Tibial nerve (tissue), 4 donors: Measurements from ENCODE around the gene NBEAL2. TPM values are rescaled to one million over a fixed set of nuclear protein-coding genes. Genes with fewer than 3 reads are reported as not detected.

Experiments
- DNase-seq, 2 donors: peaks; one replicate each; pipeline ENCODE4 v3.0.0-alpha.2; 2019; ENCODE audit warnings: low spot score in 2 of 2
- H3K27ac ChIP-seq, 4 donors: fragments of 200-600 bp; sonication (generic) in 3 of 4; one replicate each; pipeline ENCODE4 v1.5.1; 2017 to 2019; ENCODE audit warnings: mild to moderate bottlenecking in 1 of 4
- H3K27me3 ChIP-seq, 2 donors: fragments of 200-600 bp; sonication (generic) in 1 of 2; one replicate each; pipeline versions ENCODE4 v1.5.1 to v1.6.0; 2017 to 2019
- H3K36me3 ChIP-seq, 3 donors: fragments of 200-600 bp; sonication (generic); one replicate each; pipeline ENCODE4 v1.5.1; 2018 to 2019
- H3K4me1 ChIP-seq, 4 donors: fragments of 200-600 bp; sonication (generic) in 3 of 4; one replicate each; pipeline ENCODE4 v1.5.1; 2017 to 2019
- H3K4me3 ChIP-seq, 4 donors: fragments of 200-600 bp; sonication (generic) in 3 of 4; one replicate each; pipeline ENCODE4 v1.5.1; 2017 to 2019; ENCODE audit warnings: mild to moderate bottlenecking in 1 of 4, moderate library complexity in 1 of 4
- H3K9me3 ChIP-seq, 4 donors: fragments of 200-600 bp; sonication (generic) in 3 of 4; one replicate each; pipeline ENCODE4 v1.5.1; 2017 to 2019
- EP300 ChIP-seq, 2 donors: sonication (generic); formaldehyde crosslinking; IDR thresholded peaks; one replicate each; pipeline ENCODE4 v1.6.1; 2017; ENCODE audit warnings: antibody characterized with exemption in 2 of 2, mild to moderate bottlenecking in 1 of 2
- POLR2A ChIP-seq, 2 donors: fragments of 450-650 bp; IDR thresholded peaks; one replicate each; pipeline ENCODE4 v1.6.1; 2017; ENCODE audit warnings: antibody characterized with exemption in 2 of 2, mild to moderate bottlenecking in 2 of 2, moderate library complexity in 2 of 2
- WGBS, 2 donors: methylation state at CpG; one replicate each; pipeline ENCODE4 v1.1.5; 2018; 5-methylcytosine and 5-hydroxymethylcytosine counted together
- total RNA-seq, 4 donors: library from RNA; depleted of rRNA; stranded (reverse); fragments of >200 nt; gene quantifications; one replicate each; pipeline ENCODE4 v1.1.0, GENCODE V29; 2016
- TF ChIP-seq, protein P1 (sequence below), 5 experiments: fragments of 200-600 bp in 3 of 5; fragments of 450-650 bp in 2 of 5; sonication (generic) in 3 of 5; IDR thresholded peaks; one replicate each; pipeline ENCODE4 v1.5.1; 2016 to 2019; ENCODE audit warnings: antibody characterized with exemption in 5 of 5, mild to moderate bottlenecking in 3 of 5, moderate library complexity in 2 of 5

Gene NBEAL2
- total RNA-seq, 4 donors from 2014 or later: 25.3 to 92.1 (median 26.6) TPM

DNA sequence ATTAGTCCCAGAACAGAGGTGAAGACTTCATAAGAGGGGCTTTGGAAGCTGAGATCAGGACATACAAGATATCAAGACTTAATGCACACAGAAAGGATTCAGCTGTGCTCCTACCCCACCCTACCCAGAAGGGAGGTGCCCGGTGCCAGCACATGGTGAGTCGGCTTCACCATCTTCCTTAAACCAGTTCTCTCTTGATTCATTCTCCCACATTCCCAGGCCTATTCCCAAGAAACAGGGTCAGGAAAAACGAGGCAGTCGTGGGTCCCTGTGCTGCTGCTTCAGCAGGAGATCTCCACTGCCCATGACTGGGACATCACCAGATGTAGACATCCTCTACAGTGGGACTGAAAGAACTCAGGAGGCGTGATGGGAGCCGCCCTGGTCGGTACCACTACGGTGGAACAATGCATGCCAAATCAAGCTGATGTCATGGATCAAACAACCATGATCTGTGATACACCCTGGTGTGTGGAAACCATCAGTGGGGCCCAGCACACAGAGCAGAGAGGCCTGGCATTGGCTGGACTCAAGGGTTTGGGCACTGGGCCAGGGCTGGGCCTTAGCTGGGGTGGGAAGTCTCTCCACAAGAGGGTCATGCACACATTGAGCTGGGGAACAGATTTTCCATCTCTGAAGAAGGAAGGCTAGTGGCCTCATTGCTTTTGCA, 44.8 kb upstream of the NBEAL2 start:
- no peak overlapping the region for H3K4me3 ChIP-seq
- H3K4me1 ChIP-seq: peaks cover 4 to 90% (median 75%) of the 10 kb centered on the region in 4 donors
- WGBS, 2 donors: 48 to 50% methylated on average over 8 of the region's 8 CpGs
- H3K27ac ChIP-seq: peak overlapping the region; percentile 26 to 89 (median 55)
- H3K27me3 ChIP-seq: no peaks in the 10 kb centered on the region
- peaks cover 0 to 31% (median 0%) of the 10 kb centered on the region in 3 donors for H3K36me3 ChIP-seq
- TF ChIP-seq POLR2A (IDR thresholded peaks at IDR 0.05) (no peak), EP300 (IDR thresholded peaks at IDR 0.05) (no peak)
- H3K9me3 ChIP-seq: no peaks in the 10 kb centered on the region
- no peak for DNase-seq

DNA sequence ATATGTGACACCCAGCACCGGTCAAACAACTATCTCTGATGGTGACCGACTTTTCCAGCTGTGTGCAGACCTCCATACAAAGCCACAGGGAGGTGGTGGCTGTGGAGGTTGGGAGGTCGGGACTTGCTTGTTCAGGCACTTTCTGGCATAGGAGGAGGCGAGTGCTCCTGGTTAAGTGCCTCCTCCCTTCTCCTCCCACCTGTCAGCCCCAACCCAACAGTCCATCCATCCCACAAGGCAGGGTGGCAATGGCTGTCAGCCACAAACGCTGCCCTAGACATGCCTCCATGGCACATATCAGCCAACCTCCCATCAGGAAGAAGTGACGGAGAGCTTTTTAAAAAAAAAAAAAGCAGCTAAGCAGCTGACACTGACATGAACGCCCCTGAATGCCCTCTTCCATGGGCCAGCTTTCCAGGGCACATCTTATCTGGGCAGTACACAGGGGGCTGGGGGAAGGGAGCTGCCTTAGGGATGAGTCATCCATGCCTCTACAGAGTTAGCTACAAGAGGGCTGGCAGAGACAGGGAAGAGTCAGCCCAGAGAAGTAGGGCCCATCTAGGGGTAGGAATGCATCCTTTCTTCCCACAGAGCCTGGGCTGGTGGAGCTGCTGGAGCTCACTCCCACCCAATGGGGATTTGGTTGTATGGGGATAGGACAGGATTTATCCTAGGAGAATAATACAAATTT, 44.2 kb upstream of the NBEAL2 start:
- Histone ChIP-seq H3K9me3 (no peaks in the 10 kb centered on the region), H3K36me3 (peaks cover 0 to 37% (median 0%) of the 10 kb centered on the region in 3 donors), H3K27me3 (no peaks in the 10 kb centered on the region), H3K4me1 (peaks cover 4 to 83% (median 68%) of the 10 kb centered on the region in 4 donors), H3K4me3 (no peak overlapping the region), H3K27ac (peak overlapping the region; percentile 26 to 89 (median 55))
- 44 to 55% methylated on average over 7 of the region's 7 CpGs for WGBS, 2 donors
- TF ChIP-seq EP300 (IDR thresholded peaks at IDR 0.05): peak in 1 of 2 donors; percentile 53
- TF ChIP-seq POLR2A (IDR thresholded peaks at IDR 0.05): no peak
- TF ChIP-seq, protein P1, sequence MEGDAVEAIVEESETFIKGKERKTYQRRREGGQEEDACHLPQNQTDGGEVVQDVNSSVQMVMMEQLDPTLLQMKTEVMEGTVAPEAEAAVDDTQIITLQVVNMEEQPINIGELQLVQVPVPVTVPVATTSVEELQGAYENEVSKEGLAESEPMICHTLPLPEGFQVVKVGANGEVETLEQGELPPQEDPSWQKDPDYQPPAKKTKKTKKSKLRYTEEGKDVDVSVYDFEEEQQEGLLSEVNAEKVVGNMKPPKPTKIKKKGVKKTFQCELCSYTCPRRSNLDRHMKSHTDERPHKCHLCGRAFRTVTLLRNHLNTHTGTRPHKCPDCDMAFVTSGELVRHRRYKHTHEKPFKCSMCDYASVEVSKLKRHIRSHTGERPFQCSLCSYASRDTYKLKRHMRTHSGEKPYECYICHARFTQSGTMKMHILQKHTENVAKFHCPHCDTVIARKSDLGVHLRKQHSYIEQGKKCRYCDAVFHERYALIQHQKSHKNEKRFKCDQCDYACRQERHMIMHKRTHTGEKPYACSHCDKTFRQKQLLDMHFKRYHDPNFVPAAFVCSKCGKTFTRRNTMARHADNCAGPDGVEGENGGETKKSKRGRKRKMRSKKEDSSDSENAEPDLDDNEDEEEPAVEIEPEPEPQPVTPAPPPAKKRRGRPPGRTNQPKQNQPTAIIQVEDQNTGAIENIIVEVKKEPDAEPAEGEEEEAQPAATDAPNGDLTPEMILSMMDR (IDR thresholded peaks at IDR 0.05): peak in 4 of 5 experiments; percentile 28 to 45 (median 40)
- peak in 1 of 2 donors; percentile 50 for DNase-seq

DNA sequence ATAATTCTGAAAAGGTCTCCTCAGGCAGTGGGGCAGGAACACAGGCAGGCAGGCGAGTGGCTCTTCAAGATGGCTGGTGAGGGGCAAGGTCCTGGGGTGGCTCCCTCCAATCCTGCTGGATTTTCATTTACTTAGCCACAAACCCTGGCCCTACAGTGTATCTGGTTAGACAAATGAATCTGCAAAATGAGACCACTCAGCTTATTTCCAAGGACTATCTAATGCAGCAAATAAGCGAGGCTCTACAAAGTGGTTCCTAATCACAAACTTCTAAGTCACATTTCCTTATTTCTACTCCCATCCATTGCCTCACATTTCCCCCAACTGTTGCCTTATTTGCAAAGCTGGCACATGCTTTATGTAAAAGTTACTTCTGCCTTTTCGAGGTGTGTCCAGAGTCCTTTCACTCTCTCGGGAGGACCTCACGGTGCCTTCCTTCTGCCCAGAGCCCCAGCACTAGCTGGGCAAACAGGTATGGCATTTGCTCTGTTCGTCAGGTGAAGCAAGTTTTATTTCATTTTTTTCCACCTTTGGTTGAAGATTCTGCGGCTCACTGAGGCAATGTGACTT, 43.4 kb upstream of the NBEAL2 start:
- DNase-seq: no peak
- TF ChIP-seq EP300 (IDR thresholded peaks at IDR 0.05): peak in 1 of 2 donors; percentile 39
- TF ChIP-seq POLR2A (IDR thresholded peaks at IDR 0.05): no peak
- Histone ChIP-seq H3K27ac (peak overlapping the region in 3 of 4 donors; percentile 37 to 89 (median 69)), H3K9me3 (no peaks in the 10 kb centered on the region), H3K36me3 (peaks cover 0 to 44% (median 0%) of the 10 kb centered on the region in 3 donors), H3K27me3 (no peaks in the 10 kb centered on the region), H3K4me3 (no peak overlapping the region), H3K4me1 (peaks cover 4 to 75% (median 61%) of the 10 kb centered on the region in 4 donors)
- WGBS, 2 donors: 78 to 79% methylated on average over 7 of the region's 7 CpGs

DNA sequence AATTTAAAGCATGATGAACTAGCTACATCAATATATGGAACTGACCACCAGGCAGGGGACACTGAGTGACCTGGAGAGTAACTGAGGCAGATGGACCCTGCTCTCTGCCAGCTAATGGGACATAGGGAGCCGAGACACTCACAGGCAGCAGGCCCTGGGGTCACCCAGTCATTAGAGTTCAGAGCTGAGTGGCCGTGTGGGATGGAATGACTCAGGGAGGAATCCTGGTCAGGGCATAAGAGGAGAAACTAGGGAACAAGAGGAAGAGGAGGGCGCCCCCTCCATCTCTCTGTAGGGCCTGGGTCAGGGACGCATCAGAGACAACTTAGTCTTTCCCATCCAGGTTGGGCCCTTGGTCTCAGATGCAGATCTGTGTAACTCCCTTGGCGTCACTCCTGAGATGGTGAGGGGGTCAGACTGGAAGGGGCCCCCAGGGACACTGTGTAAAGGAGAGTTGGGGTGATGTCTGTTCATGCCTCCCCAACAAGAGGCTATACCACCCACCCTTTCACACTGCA, 42.7 kb upstream of the NBEAL2 start:
- Histone ChIP-seq H3K27ac (peak overlapping the region in 3 of 4 donors; percentile 37 to 89 (median 69)), H3K4me1 (peaks cover 4 to 71% (median 54%) of the 10 kb centered on the region in 4 donors), H3K9me3 (no peaks in the 10 kb centered on the region), H3K4me3 (no peak overlapping the region), H3K27me3 (no peaks in the 10 kb centered on the region), H3K36me3 (peaks cover 0 to 44% (median 0%) of the 10 kb centered on the region in 3 donors)
- TF ChIP-seq POLR2A (IDR thresholded peaks at IDR 0.05): no peak
- 66 to 68% methylated on average over 5 of the region's 5 CpGs for WGBS, 2 donors
- DNase-seq: no peak

DNA sequence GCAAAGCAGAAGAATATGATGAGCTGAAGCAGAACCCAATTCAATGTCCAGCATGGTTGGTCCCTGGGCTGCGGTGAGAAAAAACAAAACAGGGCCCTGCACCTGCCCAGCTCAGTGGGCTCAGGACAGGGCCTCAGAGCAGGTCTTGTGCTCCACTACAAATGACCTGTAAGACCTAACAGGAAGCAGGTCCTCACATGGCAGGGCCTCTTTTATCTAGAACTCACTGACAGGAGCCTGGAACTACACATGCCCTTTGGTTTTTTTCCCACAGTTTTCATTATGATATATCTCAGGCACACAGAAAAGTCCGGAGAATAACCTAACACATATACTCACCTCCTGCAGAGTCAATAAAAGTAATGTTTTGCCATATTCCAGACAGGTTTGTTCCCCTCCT, 41.3 kb upstream of the NBEAL2 start:
- Histone ChIP-seq H3K4me3 (no peak overlapping the region), H3K36me3 (peaks cover 0 to 44% (median 0%) of the 10 kb centered on the region in 3 donors), H3K4me1 (peaks cover 0 to 69% (median 41%) of the 10 kb centered on the region in 4 donors), H3K9me3 (no peaks in the 10 kb centered on the region), H3K27ac (peak overlapping the region in 1 of 4 donors; percentile 69), H3K27me3 (no peaks in the 10 kb centered on the region)
- WGBS, 2 donors: 94 to 97% methylated on average over 2 of the region's 2 CpGs
- DNase-seq: no peak
- TF ChIP-seq POLR2A (IDR thresholded peaks at IDR 0.05) (no peak), EP300 (IDR thresholded peaks at IDR 0.05) (no peak)
- TF ChIP-seq, protein P1 (IDR thresholded peaks at IDR 0.05): no peak

DNA sequence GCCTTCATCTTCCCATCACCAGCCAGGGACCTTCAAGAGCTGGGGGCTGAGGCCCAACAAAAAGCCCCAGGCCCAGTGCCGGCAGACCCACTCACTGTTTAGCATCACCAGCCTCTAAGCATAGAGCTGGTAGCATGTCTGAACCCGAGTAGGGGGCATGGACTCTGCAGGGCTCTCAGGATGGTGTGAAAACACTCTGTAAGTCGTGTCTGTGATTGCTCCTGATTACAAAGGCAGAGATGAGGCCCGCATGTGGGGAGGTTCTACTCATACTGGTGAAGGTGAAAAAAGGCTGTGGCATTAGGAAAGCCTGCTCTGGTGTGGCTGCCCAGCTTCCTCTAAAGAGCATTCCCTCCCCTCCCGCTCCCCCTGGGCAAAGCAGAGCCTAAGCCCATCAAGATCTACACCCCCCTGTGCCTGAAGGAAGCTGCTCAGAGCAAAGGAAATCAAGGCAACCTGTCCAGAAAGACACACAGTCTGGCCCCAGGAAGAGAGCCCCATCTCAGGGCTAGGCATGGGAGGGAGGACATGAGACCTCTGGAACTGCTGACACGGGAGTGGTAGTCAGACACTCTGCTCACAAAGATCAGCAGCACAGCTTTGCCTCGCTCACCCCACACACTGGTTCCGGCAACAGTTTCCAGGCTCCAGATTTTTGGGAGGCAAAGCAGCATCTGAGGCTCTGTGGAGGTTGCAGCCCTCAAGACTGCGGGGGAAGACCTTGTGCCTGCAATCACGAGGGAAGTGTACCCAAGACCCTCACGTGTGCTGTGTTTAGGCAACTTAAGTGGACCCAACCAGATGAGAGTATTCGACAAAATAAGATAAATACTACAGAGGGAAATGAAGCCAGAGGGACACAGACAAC, 39.7 kb upstream of the NBEAL2 start:
- Histone ChIP-seq H3K4me1 (peaks cover 0 to 68% (median 38%) of the 10 kb centered on the region in 4 donors), H3K9me3 (no peaks in the 10 kb centered on the region), H3K36me3 (peaks cover 0 to 44% (median 0%) of the 10 kb centered on the region in 3 donors), H3K27ac (peak overlapping the region in 2 of 4 donors; percentile 23 to 50), H3K4me3 (no peak overlapping the region), H3K27me3 (no peaks in the 10 kb centered on the region)
- DNase-seq: no peak
- TF ChIP-seq POLR2A (IDR thresholded peaks at IDR 0.05) (no peak), EP300 (IDR thresholded peaks at IDR 0.05) (no peak)
- TF ChIP-seq, protein P1 (IDR thresholded peaks at IDR 0.05): no peak
- WGBS, 2 donors: 77 to 80% methylated on average over 12 of the region's 12 CpGs
